ENCODE measurements around the gene KRT7.
A peak's percentile ranks its signal among the peaks of the same experiment; 100 is the strongest.

GRCh38 chr12:52213564-52214420, 19.3 kb upstream of the KRT7 start:
- TF ChIP-seq CTCF (conservative IDR thresholded peaks at IDR 0.05; ENCODE audit: low read length), result peak; percentile 86
- TF ChIP-seq EZH2phosphoT487 (IDR thresholded peaks at IDR 0.05; ENCODE audit: borderline replicate concordance, low read depth, low read length), result no peak
